Dermis microvascular lymphatic vessel endothelial cell (primary cell): ENCODE results near the gene TMEM115. TPM values are rescaled to one million over a fixed set of nuclear protein-coding genes. Genes with fewer than 3 reads are reported as not detected.

ENCODE experiments used
- DNase-seq, 2 donors: peaks; one replicate each; pipeline versions ENCODE4 v3.0.0 to v3.0.0-alpha.2; 2010; ENCODE audit warnings: low read depth in 2 of 2
- total RNA-seq: library from RNA; depleted of rRNA; stranded (reverse); fragments of >200 nt; gene quantifications from 2 replicates; pipeline ENCODE4 v1.2.1, GENCODE V29; 2014

The TMEM115 gene, protein sequence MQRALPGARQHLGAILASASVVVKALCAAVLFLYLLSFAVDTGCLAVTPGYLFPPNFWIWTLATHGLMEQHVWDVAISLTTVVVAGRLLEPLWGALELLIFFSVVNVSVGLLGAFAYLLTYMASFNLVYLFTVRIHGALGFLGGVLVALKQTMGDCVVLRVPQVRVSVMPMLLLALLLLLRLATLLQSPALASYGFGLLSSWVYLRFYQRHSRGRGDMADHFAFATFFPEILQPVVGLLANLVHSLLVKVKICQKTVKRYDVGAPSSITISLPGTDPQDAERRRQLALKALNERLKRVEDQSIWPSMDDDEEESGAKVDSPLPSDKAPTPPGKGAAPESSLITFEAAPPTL
- 27.0 and 43.9 TPM in 2 replicates for total RNA-seq

DNA sequence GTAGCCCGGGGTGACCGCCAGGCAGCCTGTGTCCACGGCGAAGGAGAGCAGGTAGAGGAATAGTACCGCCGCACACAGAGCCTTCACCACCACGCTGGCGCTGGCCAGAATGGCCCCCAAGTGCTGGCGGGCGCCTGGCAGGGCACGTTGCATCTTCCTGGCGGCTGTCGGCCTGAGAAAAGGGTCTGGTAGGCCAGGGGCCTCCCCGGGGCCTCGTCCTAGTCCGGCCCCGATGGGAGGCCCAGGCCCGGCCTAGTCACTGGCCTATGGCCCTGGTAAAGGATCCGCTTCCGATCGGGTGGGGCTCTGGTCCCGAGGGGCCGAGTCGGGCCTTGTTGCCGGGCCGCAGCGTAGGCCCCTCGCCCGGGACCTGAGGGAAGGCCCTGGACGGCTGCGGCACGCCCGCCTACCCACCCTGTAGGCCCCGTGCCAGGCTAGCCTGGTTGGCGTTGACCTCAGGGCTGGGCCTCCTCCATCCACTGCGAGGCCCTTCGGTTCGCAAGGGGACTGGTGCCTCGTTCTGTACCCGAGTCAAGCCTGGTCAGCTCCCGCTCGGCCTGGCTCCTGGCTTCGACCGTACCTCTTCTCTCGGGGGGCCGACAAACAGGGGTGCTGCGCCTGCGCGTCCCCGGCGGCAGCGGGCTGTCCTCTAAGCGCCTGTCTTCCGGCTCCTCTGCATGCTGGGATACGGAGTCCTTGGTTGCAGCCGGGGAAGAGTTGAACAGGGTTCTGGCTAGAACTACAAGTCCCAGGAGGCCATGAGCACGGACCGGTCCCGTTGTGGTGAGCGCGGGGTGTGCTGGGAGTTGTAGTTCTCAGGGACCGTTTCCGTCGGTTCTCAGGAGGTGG lies at the start of gene TMEM115:
TMEM115 (minus strand) TSS at position 611 of the 849 bp plus-strand sequence; CDS start at position 153, 458 bp downstream.
- DNase-seq, result peak; percentile 97 to 99

GRCh38 chr3:50408443-50408944 lies 49.2 kb upstream of the TMEM115 start:
- no peak for DNase-seq

- DNase-seq, result no peak
Measured at GRCh38 chr3:50406487-50406886, 47.2 kb upstream of the TMEM115 start.

GRCh38 chr3:50405249-50405648 lies 45.9 kb upstream of the TMEM115 start:
- DNase-seq, result peak in 1 of 2 donors; percentile 34

- no peak for DNase-seq
Measured at GRCh38 chr3:50401978-50402595, 42.8 kb upstream of the TMEM115 start.

- no peak for DNase-seq
Measured at GRCh38 chr3:50396502-50396901, 37.2 kb upstream of the TMEM115 start.

- no peak for DNase-seq
Measured at GRCh38 chr3:50395070-50395860, 35.9 kb upstream of the TMEM115 start.

GRCh38 chr3:50393061-50393460 lies 33.7 kb upstream of the TMEM115 start:
- no peak for DNase-seq

GRCh38 chr3:50392101-50392715 lies 32.9 kb upstream of the TMEM115 start:
- no peak for DNase-seq

- DNase-seq, result peak; percentile 43 to 48
Measured at GRCh38 chr3:50390508-50391224, 31.3 kb upstream of the TMEM115 start.

DNA sequence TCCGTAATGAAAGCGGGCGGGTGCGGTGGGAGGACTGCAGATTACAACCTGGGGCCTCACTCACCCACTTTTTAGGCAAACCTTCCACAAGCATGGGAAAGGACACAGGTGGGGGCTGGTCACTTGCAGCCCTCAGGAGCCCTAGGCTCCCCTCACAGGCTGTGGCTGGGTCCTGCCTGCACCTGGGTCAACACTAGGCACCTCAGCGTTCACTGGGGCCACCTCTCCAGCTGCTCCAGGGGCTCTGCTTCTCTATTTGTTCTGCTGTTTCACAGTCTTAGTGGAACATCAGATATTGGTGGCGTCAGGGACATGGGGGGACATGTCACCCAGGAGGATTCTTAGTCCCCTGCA lies 30.1 kb upstream of the TMEM115 start:
- DNase-seq, result no peak

DNA sequence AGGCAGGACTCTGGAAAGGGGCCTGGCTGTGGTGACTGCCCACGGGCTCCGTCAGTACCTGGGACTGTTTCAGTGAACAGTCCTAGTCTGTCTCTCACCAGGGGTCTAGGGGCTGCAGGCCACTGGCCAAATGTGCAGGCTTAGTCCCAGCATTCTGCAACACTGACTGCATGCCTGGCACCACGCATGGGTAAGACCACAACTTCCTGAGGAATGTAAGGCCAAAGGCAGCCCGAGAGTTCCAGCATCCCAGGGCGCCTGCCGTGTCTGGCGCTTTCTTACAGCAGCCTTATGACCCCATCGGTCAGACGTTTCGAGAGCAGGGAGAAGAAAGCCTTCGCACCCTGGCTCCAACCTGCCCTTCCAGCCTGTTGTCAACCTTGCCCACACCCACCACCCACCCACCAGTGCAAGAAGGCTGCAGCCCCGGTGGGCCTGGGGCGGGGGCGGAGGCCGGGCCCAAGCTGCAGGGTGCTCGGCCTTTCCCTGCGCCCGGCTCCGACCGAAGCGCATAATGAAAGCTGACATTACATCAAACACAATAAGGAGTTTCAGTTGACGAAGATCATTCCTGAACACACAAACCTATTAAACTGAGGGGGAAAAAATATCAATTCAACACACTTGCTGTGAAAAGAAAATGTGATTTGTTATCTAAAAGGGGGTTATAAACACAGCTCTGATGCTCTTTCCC lies 29.5 kb upstream of the TMEM115 start:
- no peak for DNase-seq

DNA sequence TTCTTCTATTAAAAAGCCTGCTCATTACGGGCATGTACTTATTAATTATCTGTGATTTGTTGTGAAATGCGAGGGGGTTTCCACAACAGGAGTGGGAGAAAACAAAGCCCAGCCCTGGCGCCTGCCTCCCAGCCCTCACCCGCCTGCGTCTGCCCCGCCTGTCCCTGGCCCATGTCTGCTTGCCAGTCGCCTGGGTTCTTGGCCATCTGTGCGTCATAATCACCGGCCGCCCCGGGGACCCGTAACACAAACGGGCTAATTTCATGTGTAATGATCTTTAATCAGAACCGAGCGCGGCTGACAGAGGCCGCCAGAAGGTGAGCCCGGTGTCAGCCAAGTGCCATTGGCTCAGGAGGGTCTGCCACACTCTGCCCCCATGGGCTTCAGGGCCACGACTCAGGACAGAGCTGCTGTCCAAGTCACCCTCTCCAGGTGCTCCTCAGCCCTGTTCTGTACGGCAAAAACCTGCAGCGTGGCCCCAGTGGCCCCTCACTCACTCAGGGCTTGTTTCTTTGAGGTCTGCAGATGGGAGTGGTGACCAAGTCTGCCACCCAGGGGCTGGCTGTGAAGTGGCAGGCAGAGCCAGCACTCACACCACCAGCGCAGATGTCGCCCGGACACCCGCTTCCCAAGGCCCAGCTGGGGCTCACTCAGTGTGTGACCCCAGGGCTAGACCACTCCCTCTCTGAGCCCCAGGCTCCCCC lies 28.8 kb upstream of the TMEM115 start:
- DNase-seq, result peak in 1 of 2 donors; percentile 9

DNA sequence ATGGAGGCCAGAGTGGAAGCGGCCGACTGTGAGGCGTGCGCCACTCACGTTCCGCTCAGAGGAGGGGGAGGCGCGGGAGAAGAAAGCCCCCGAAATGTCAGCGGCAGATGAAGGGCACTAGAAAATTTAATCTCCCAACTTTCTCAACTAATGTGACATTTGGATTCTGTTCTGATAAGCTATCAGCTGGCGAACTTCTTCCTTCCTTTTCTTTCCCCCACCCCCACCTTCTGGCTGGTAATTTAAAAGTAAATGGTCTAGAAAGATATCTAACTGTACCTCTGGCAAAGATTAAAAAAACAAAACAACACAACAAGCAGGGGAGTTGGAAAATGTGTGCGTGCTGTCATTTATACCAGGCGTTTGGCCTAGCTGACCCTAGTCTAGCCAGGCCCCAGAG lies 26.4 kb upstream of the TMEM115 start:
- DNase-seq, result no peak

DNA sequence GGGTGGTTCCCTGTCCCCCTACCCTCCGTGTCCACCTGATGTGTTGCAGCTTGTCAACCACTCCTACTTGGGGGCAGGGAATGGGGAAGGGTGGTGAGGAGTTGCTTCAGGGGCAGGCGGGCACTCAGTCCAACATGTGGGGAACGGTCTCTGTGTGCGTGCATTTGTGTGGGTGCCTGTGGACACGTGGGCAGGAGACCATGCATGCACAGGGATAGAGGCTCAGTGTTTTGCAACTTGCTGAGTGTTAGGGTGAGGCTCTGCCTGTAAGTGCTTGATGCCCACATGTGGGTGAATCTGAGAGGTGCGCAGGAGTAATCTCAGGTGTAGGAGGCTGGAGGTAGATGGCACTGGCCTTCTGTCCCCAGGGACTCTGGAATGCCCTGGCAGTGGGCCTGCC lies 24.4 kb upstream of the TMEM115 start:
- DNase-seq, result no peak

- DNase-seq, result no peak
Measured at GRCh38 chr3:50382722-50383121, 23.4 kb upstream of the TMEM115 start.

DNA sequence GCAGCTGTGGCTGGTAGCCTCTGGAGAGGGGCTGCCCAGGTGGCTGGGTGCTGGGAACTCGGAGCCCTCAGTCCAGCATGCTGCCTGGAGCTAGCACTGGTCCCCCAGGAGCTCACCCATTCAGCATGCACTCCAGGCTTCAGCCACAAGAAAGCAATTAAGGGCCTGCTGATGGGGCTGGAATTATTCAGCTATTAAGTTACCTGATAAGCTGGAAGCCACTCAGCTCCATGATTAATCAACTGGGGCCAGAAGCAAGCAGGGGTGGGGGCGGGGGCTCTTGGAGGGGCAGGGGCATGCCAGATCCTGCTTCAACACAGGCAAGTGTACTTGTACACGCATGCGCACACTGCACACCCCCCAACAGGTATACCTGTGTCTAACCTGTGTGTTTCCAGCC lies 22.1 kb upstream of the TMEM115 start:
- DNase-seq, result no peak

- no peak for DNase-seq
Measured at GRCh38 chr3:50380405-50381085, 21.2 kb upstream of the TMEM115 start.
